HAP-1 (cell line): ENCODE results near the gene FASTKD3.
A peak's percentile ranks its signal among the peaks of the same experiment; 100 is the strongest.

ENCODE experiments used
- DNase-seq, 2 experiments: peaks; one replicate each; pipeline ENCODE4 v3.0.0-alpha.2; 2016 to 2020; ENCODE audit warnings: low spot score in 2 of 2
- H3K27me3 ChIP-seq: fragments of 250-450 bp; sonication (Bioruptor Pico); 2 replicates; pipeline ENCODE4 v1.5.1; 2020; ENCODE audit warnings: low read depth, mild to moderate bottlenecking, moderate library complexity
- H3K36me3 ChIP-seq: fragments of 250-450 bp; sonication (Bioruptor Pico); replicated peaks from 2 replicates; pipeline ENCODE4 v1.5.1; 2020; ENCODE audit warnings: mild to moderate bottlenecking
- H3K4me1 ChIP-seq: fragments of 250-450 bp; sonication (Bioruptor Pico); 2 replicates; pipeline ENCODE4 v1.5.1; 2020; ENCODE audit warnings: mild to moderate bottlenecking
- H3K4me3 ChIP-seq: fragments of 250-450 bp; sonication (Bioruptor Pico); 2 replicates; pipeline ENCODE4 v1.5.1; 2020; ENCODE audit warnings: mild to moderate bottlenecking, moderate library complexity
- H3K9me3 ChIP-seq: fragments of 250-450 bp; sonication (Bioruptor Pico); 2 replicates; pipeline ENCODE4 v1.5.1; 2020; ENCODE audit warnings: mild to moderate bottlenecking, moderate library complexity
- in situ Hi-C: fragments of 300-500 bp; cut with MboI; formaldehyde crosslinking; loops from 3 replicates; pipeline ENCODE4 v1.14.3; 2020; ENCODE audit warnings: low sequenced_read_pairs, inconsistent platforms, mixed read lengths

FASTKD3 gene

DNA sequence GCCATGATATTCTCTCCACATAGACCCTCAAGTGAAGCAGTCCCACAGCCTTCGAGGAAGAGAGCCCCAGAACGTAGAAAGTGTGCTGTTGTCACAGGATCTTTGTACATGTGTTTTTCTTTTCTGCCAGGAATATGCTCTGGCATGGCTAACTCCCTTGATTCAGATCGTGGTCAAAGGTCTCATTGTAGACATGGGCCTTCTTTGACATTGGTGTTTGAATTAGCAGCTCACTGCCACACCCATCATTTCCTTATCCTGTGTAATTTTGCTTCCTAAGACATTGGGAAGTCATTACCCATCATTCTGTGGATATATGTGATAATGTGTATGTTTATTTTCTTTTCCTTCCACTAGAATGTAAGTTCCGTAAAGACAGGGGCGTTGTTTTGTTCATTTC is 25.6 kb upstream of the FASTKD3 start:
- no peaks in the 10 kb centered on the region for H3K4me1 ChIP-seq
- in situ Hi-C loops = no loop called here
- no peaks in the 10 kb centered on the region for H3K9me3 ChIP-seq
- H3K27me3 ChIP-seq = no peaks in the 10 kb centered on the region
- no peak for DNase-seq
- peaks cover 89% of the 10 kb centered on the region for H3K36me3 ChIP-seq
- no peak overlapping the region for H3K4me3 ChIP-seq

DNA sequence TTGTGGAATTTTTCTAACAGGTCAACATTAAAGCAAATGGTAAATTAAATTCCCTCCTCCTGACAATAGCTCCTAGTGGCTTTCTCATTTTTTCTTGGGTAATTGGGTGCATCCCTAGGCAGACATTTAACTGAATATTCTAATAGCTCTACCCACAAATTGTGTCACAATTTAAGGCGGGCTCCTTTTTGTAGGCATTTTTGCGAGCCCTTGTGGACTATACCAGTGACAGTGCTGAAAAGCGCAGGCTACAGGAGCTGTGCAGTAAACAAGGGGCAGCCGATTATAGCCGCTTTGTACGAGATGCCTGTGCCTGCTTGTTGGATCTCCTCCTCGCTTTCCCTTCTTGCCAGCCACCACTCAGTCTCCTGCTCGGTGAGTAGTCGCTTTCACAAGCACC is 20.1 kb upstream of the FASTKD3 start:
- Histone ChIP-seq H3K4me1 (no peaks in the 10 kb centered on the region), H3K9me3 (no peaks in the 10 kb centered on the region), H3K36me3 (peaks cover 79% of the 10 kb centered on the region), H3K27me3 (no peaks in the 10 kb centered on the region), H3K4me3 (no peak overlapping the region)
- in situ Hi-C loops = no loop called here
- DNase-seq = no peak

GRCh38 chr5:7886849-7887475 is 18.1 kb upstream of the FASTKD3 start:
- peak in 1 of 2 experiments; percentile 50 for DNase-seq
- no peaks in the 10 kb centered on the region for H3K9me3 ChIP-seq
- in situ Hi-C loops = no loop called here
- H3K27me3 ChIP-seq = no peaks in the 10 kb centered on the region
- peaks cover 74% of the 10 kb centered on the region for H3K36me3 ChIP-seq
- no peaks in the 10 kb centered on the region for H3K4me1 ChIP-seq
- no peak overlapping the region for H3K4me3 ChIP-seq

GRCh38 chr5:7884491-7885267 is 15.8 kb upstream of the FASTKD3 start:
- no peaks in the 10 kb centered on the region for H3K4me1 ChIP-seq
- no peak overlapping the region for H3K4me3 ChIP-seq
- peaks cover 72% of the 10 kb centered on the region for H3K36me3 ChIP-seq
- H3K27me3 ChIP-seq = no peaks in the 10 kb centered on the region
- DNase-seq = no peak
- in situ Hi-C loops = no loop called here
- H3K9me3 ChIP-seq = no peaks in the 10 kb centered on the region

GRCh38 chr5:7882926-7883325 is 14.1 kb upstream of the FASTKD3 start:
- Histone ChIP-seq H3K27me3 (no peaks in the 10 kb centered on the region), H3K9me3 (no peaks in the 10 kb centered on the region), H3K4me1 (peaks cover 2% of the 10 kb centered on the region; the same call in 1 of the 2 replicates), H3K36me3 (peaks cover 68% of the 10 kb centered on the region), H3K4me3 (no peak overlapping the region)
- in situ Hi-C loops = no loop called here
- no peak for DNase-seq

DNA sequence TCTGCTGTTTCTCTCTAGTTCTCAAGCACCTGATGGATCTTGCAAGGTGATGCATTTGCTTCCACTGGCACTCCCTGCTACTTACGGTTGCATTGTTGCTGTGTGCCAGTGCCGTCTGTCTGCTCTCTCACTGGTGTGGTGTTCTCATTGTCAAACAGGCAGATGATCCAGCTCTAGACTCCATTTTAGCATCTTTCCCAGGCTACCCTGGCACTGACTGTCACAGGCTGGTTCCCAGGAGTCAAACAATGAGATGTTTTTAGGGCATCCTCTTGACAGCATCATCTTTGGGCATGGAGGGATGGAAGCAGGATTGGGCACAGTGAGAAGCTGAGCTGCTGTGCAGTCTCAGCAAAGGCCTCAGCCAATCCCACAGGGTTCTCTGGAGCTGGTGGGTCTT is 13.0 kb upstream of the FASTKD3 start:
- in situ Hi-C loops = no loop called here
- Histone ChIP-seq H3K4me1 (peaks cover 5% of the 10 kb centered on the region), H3K9me3 (no peaks in the 10 kb centered on the region), H3K4me3 (no peak overlapping the region), H3K36me3 (peaks cover 73% of the 10 kb centered on the region), H3K27me3 (no peaks in the 10 kb centered on the region)
- no peak for DNase-seq

DNA sequence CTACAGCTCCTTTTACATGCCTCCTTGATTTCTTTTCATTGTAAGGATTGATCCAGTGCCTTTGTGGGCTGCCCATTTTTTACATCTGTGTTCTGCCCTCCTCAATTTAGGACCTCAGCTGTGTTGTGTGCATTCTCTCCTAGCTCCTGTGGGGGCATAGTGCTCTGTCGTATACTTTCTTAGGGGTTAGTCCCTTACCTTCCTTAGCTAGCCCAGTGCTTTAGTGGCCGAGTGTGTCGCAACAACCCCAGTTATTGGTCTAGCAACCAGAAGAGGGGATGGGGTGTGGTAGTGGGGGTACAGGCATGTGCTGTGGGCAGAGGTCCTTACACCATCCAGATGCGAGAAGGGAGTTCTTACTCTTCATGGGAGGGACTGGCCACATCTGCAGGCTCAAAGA is 12.3 kb upstream of the FASTKD3 start:
- no peak for DNase-seq
- Histone ChIP-seq H3K9me3 (no peaks in the 10 kb centered on the region), H3K36me3 (peaks cover 74% of the 10 kb centered on the region), H3K4me1 (peaks cover 13% of the 10 kb centered on the region), H3K27me3 (no peaks in the 10 kb centered on the region), H3K4me3 (no peak overlapping the region)
- in situ Hi-C loops = no loop called here

DNA sequence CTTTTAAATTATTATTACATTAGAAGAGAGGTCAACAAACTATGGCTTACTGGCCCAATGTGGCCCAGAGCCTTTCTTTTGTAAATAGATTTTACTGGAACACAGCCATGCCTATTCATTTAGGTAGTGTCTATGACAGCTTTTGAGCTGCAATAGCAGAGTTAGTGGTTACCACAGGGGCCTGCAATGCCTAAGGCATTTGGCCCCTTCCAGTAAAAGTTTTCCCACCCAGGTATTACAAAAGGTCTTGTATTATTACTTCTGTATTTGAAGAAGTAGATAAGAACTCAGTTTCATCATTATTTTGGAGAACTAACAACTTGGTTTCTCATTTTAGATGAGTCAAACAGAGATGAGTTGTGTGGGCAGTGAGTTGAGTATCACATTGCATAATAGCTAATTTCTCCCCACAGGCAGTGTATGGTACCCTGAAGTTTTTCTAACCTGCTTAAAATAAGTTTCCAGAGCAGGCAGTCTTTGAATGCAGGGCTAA is 9.6 kb upstream of the FASTKD3 start:
- DNase-seq = no peak
- no peaks in the 10 kb centered on the region for H3K9me3 ChIP-seq
- peaks cover 13% of the 10 kb centered on the region for H3K4me1 ChIP-seq
- H3K4me3 ChIP-seq = no peak overlapping the region
- H3K36me3 ChIP-seq = peaks cover 79% of the 10 kb centered on the region
- in situ Hi-C loops = no loop called here
- H3K27me3 ChIP-seq = no peaks in the 10 kb centered on the region

GRCh38 chr5:7877851-7878250 is 9.0 kb upstream of the FASTKD3 start:
- peaks cover 76% of the 10 kb centered on the region for H3K36me3 ChIP-seq
- no peak for DNase-seq
- H3K4me1 ChIP-seq = peaks cover 13% of the 10 kb centered on the region
- no peaks in the 10 kb centered on the region for H3K27me3 ChIP-seq
- no peaks in the 10 kb centered on the region for H3K9me3 ChIP-seq
- no peak overlapping the region for H3K4me3 ChIP-seq
- in situ Hi-C loops = no loop called here

DNA sequence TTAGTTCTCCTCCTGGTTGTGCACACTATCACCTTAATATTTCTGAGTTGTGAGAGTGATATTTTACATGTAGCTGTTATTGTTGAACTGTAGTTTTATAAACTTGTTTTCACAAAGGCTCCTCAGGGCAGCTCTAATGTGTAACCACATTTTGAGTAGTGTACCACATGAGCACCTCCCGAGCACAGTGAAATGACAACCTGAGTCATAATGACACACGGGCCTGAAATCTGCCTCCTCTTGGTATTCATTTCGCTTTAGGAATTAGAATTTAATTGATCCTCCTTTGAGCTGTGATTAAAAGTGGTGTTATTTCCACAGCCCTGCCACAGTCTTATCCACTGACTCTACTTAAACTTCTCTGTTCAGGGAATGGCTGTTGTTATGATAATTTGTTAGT is 8.0 kb upstream of the FASTKD3 start:
- Histone ChIP-seq H3K27me3 (no peaks in the 10 kb centered on the region), H3K4me3 (no peak overlapping the region), H3K9me3 (no peaks in the 10 kb centered on the region), H3K4me1 (peaks cover 13% of the 10 kb centered on the region), H3K36me3 (peaks cover 69% of the 10 kb centered on the region)
- in situ Hi-C loops = no loop called here
- DNase-seq = no peak

DNA sequence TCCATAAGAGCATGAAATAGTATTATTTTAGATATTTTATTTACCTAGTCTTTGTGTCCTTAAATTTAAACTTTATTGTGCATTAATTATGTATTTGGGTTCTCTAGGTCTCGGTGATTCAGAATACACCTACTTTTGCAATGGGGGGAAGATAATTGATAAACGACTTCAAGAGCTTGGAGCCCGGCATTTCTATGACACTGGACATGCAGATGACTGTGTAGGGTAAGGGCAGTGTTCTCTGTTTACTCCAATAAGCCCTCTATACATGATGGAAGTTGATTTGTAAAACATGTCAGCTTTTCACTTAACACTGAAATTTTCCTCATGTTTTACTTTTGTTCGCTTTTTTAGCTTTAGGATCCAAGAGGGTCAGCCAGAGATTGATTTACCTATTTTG is 6.3 kb upstream of the FASTKD3 start:
- H3K9me3 ChIP-seq = no peaks in the 10 kb centered on the region
- peaks cover 13% of the 10 kb centered on the region for H3K4me1 ChIP-seq
- no peak overlapping the region for H3K4me3 ChIP-seq
- in situ Hi-C loops = no loop called here
- peaks cover 66% of the 10 kb centered on the region for H3K36me3 ChIP-seq
- H3K27me3 ChIP-seq = no peaks in the 10 kb centered on the region
- no peak for DNase-seq

DNA sequence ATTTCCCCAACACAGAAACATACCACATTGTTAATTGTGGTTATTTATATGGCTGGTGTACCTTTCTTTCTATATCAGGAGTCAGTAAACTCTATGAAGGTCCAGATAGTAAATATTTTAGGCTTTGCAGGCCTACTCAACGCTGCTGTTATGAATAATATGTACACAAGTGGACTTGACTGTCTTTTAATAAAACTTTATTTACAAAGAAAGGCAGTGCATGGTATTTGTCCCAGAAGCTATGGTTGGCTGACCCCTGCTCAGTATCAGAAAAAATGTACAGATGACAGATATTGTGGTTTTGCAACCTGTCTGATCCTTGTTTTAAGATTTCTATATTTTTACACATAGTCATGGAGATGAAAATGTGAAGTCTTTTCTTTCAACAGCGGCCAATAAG is 5.8 kb upstream of the FASTKD3 start:
- Histone ChIP-seq H3K4me3 (no peak overlapping the region), H3K27me3 (no peaks in the 10 kb centered on the region), H3K36me3 (peaks cover 61% of the 10 kb centered on the region), H3K4me1 (peaks cover 13% of the 10 kb centered on the region), H3K9me3 (no peaks in the 10 kb centered on the region)
- DNase-seq = no peak
- in situ Hi-C loops = loop anchor here (25.0 kb wide), 1 partner anchor 1112 kb away; no protein-coding TSS in a partner anchor

DNA sequence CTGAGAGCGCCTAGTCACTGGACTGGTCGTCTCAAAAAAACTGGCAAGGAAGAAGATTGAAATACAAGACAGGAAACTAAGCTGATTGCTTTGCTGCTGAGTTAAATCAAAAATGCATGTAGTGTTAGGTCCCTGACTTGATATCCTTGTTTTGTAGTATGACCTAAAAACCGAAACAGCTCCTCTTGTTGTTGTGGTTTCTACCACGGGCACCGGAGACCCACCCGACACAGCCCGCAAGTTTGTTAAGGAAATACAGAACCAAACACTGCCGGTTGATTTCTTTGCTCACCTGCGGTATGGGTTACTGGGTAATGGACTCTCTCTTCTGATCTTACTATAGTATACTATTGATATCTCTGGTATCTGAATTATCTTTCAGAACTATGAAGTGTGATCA is 4.4 kb upstream of the FASTKD3 start:
- Histone ChIP-seq H3K4me3 (no peak overlapping the region), H3K4me1 (peaks cover 13% of the 10 kb centered on the region), H3K9me3 (no peaks in the 10 kb centered on the region), H3K36me3 (peaks cover 54% of the 10 kb centered on the region), H3K27me3 (no peaks in the 10 kb centered on the region)
- in situ Hi-C loops = loop anchor here (25.0 kb wide), 1 partner anchor 1111 kb away; no protein-coding TSS in a partner anchor
- no peak for DNase-seq

- Histone ChIP-seq H3K36me3 (peaks cover 49% of the 10 kb centered on the region), H3K4me1 (peaks cover 13% of the 10 kb centered on the region), H3K4me3 (no peak overlapping the region), H3K9me3 (no peaks in the 10 kb centered on the region), H3K27me3 (no peaks in the 10 kb centered on the region)
- in situ Hi-C loops = loop anchor here (25.0 kb wide), 1 partner anchor 1110 kb away; no protein-coding TSS in a partner anchor
- DNase-seq = no peak
Measured at GRCh38 chr5:7872517-7873130, 3.8 kb upstream of the FASTKD3 start.
